Prostate gland (tissue), 2 donors: Measurements from ENCODE around the gene C6orf89. TPM values are rescaled to one million over a fixed set of nuclear protein-coding genes. Genes with fewer than 3 reads are reported as not detected.
"Not testable (repeated sequence)": the region's sequence is repeated elsewhere in the genome, so short reads cannot be mapped to it uniquely, and the experiment has no call there.

Experiments used
- DNase-seq: peaks from one replicate; pipeline ENCODE4 v3.0.0-alpha.2; 2019; ENCODE audit warnings: low spot score
- H3K27ac ChIP-seq, 2 donors: fragments of 200-600 bp; sonication (generic); 2 replicates each; pipeline ENCODE4 v1.5.1; 2017 to 2019
- H3K27me3 ChIP-seq: fragments of 200-600 bp; sonication (generic); replicated peaks from 2 replicates; pipeline ENCODE4 v1.5.1; 2019; ENCODE audit not compliant: insufficient read depth
- H3K36me3 ChIP-seq, 2 donors: fragments of 200-600 bp; sonication (generic); 1 replicate in 1 of 2; 2 replicates in 1 of 2; pipeline versions ENCODE4 v1.5.1 to v1.8.1; 2017 to 2019
- H3K4me1 ChIP-seq: fragments of 200-600 bp; sonication (generic); replicated peaks from 2 replicates; pipeline ENCODE4 v1.5.1; 2019
- H3K4me3 ChIP-seq, 2 donors: fragments of 200-600 bp; sonication (generic); 2 replicates each; pipeline ENCODE4 v1.5.1; 2017 to 2019
- H3K9me3 ChIP-seq: fragments of 200-600 bp; sonication (generic); 2 replicates; pipeline ENCODE4 v1.5.1; 2017
- CTCF ChIP-seq, 4 experiments: fragments of 200-600 bp in 2 of 4; fragments of 450-650 bp in 2 of 4; sonication (generic) in 2 of 4; IDR thresholded peaks; 1 replicate in 3 of 4; 2 replicates in 1 of 4; pipeline ENCODE4 v1.5.1; 2016 to 2019; ENCODE audit warnings: antibody characterized with exemption in 4 of 4, mild to moderate bottlenecking in 2 of 4, moderate library complexity in 2 of 4
- POLR2A ChIP-seq: fragments of 450-650 bp; IDR thresholded peaks from one replicate; pipeline ENCODE4 v1.6.1; 2016; ENCODE audit warnings: antibody characterized with exemption, mild to moderate bottlenecking
- POLR2AphosphoS5 ChIP-seq: sonication (generic); formaldehyde crosslinking; IDR thresholded peaks from one replicate; pipeline ENCODE4 v1.6.1; 2017; ENCODE audit warnings: antibody characterized with exemption
- WGBS: methylation state at CpG from one replicate; pipeline ENCODE4 v1.1.5; 2018; 5-methylcytosine and 5-hydroxymethylcytosine counted together
- intact Hi-C: fragments of 100-400 bp; cut with DNase I; formaldehyde crosslinking; loops from one replicate; pipeline ENCODE4 v1.14.2; 2022
- total RNA-seq, 2 donors: library from RNA; depleted of rRNA; stranded (reverse); fragments of >200 nt; gene quantifications; one replicate each; pipeline ENCODE4 v1.1.0, GENCODE V29; 2016

Gene C6orf89
- total RNA-seq, 2 donors from 2014 or later: 54.9 to 96.9 TPM

DNA sequence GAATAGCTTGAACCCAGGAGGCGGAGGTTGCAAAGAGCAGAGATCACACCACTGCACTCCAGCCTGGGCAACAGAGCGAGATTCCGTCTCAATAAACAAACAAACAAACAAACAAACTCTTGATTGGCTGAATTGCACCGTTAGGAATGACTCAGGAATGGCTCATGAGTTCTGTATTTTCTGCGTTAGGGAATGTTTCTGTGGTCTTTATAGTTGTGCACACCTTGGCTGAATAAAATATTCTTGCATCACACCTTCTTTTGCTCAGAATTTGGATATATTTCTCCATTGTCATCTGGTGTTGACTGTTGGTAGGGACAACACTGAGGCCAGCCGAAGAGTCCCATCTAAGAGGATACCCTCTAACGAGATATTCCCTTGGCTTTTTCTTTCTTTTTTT lies 49.1 kb downstream of the C6orf89 start:
- Histone ChIP-seq H3K27ac (no peak overlapping the region), H3K4me3 (no peak overlapping the region), H3K9me3 (no peaks in the 10 kb centered on the region), H3K27me3 (no peaks in the 10 kb centered on the region), H3K36me3 (no peaks in the 10 kb centered on the region), H3K4me1 (no peaks in the 10 kb centered on the region)
- TF ChIP-seq POLR2AphosphoS5 (no peak), CTCF (IDR thresholded peaks at IDR 0.05) (no peak), POLR2A (no peak)
- WGBS: 88% methylated on average over 7 of the region's 7 CpGs
- DNase-seq: no peak
- intact Hi-C loops: no loop called here

GRCh38 chr6:36936824-36937223 lies 51.1 kb downstream of the C6orf89 start:
- Histone ChIP-seq H3K27me3 (no peaks in the 10 kb centered on the region), H3K27ac (no peak overlapping the region), H3K4me3 (no peak overlapping the region), H3K36me3 (no peaks in the 10 kb centered on the region), H3K4me1 (no peaks in the 10 kb centered on the region), H3K9me3 (no peaks in the 10 kb centered on the region)
- 97% methylated on average over 5 of the region's 5 CpGs for WGBS
- DNase-seq: no peak
- intact Hi-C loops: no loop called here
- TF ChIP-seq POLR2A (no peak), CTCF (IDR thresholded peaks at IDR 0.05) (no peak), POLR2AphosphoS5 (no peak)

- no peaks in the 10 kb centered on the region for H3K27me3 ChIP-seq
- no peaks in the 10 kb centered on the region for H3K9me3 ChIP-seq
- no peak for DNase-seq
- intact Hi-C loops: no loop called here
- WGBS: 97% methylated on average over 6 of the region's 6 CpGs
- no peak for TF ChIP-seq POLR2AphosphoS5
- no peak for TF ChIP-seq CTCF (IDR thresholded peaks at IDR 0.05)
- TF ChIP-seq POLR2A: no peak
- H3K4me1 ChIP-seq: no peaks in the 10 kb centered on the region
- H3K36me3 ChIP-seq: no peaks in the 10 kb centered on the region
- no peak overlapping the region for H3K4me3 ChIP-seq
- no peak overlapping the region for H3K27ac ChIP-seq
Measured at GRCh38 chr6:36937896-36938295, 52.1 kb downstream of the C6orf89 start.

- intact Hi-C loops: no loop called here
- no peak overlapping the region for H3K4me3 ChIP-seq
- DNase-seq: no peak
Measured at GRCh38 chr6:36938536-36938935, 52.8 kb downstream of the C6orf89 start.

DNA sequence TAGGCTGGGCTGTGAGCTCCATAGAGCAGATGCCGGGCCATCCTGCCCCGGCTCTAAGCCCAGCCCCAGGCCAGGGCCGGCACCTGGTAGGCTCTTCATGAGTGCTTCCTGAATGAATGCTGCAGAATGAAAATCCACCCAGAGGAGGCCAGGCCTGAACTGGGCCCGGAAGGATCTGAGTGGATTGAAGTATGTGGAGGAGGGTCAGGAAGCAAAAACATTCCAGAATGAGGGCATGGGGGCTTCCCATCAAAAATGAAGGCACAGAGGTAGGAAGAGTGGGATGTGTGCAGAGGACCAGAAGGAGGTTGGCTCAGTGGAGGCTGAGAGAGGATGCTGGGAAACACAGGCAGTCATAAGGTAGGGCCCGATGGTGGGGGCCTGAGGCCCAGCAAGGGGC lies 53.3 kb downstream of the C6orf89 start:
- H3K9me3 ChIP-seq, H3K4me3 ChIP-seq, H3K36me3 ChIP-seq, H3K27me3 ChIP-seq, DNase-seq, H3K27ac ChIP-seq, intact Hi-C loops, H3K4me1 ChIP-seq: not testable (repeated sequence)
- 95% methylated on average over 5 of the region's 5 CpGs for WGBS

More at GRCh38 chr6:36938536-36938935, 52.8 kb downstream of the C6orf89 start:
- TF ChIP-seq POLR2AphosphoS5 (no peak), POLR2A (no peak), CTCF (IDR thresholded peaks at IDR 0.05) (no peak)
- Histone ChIP-seq H3K4me1 (no peaks in the 10 kb centered on the region), H3K36me3 (no peaks in the 10 kb centered on the region), H3K9me3 (no peaks in the 10 kb centered on the region), H3K27ac (no peak overlapping the region), H3K27me3 (no peaks in the 10 kb centered on the region)
- WGBS: 98% methylated on average over 4 of the region's 4 CpGs
